Measurements from ENCODE around the gene MLPH.

Gene MLPH, protein sequence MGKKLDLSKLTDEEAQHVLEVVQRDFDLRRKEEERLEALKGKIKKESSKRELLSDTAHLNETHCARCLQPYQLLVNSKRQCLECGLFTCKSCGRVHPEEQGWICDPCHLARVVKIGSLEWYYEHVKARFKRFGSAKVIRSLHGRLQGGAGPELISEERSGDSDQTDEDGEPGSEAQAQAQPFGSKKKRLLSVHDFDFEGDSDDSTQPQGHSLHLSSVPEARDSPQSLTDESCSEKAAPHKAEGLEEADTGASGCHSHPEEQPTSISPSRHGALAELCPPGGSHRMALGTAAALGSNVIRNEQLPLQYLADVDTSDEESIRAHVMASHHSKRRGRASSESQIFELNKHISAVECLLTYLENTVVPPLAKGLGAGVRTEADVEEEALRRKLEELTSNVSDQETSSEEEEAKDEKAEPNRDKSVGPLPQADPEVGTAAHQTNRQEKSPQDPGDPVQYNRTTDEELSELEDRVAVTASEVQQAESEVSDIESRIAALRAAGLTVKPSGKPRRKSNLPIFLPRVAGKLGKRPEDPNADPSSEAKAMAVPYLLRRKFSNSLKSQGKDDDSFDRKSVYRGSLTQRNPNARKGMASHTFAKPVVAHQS

DNA sequence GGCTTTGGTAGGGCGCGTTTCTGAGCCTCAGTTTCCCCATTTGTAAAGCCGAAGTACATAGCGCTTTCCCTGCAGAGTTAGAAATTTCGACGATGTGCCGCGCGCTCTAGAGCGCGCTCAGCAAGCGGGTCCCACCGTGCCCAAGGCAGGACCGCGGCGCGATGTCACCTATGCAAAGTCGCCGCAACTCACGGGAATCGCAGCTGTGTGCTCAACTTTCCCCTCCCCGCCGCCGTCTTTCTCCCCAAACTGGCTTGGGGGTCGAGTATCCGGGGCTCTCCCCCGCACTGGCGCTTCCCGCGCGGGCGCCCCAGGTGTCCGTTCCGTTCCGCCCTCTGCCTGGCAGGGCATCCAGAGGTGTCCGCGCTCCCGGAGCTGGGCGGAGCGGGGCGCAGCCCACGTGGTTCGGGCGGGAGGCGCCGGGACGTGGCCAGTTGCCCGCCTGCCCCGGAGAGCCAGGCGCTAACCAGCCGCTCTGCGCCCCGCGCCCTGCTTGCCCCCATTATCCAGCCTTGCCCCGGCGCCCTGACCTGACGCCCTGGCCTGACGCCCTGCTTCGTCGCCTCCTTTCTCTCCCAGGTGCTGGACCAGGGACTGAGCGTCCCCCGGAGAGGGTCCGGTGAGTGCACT is at the start of gene MLPH:
MLPH (plus strand) TSS at position 433 of the 630 bp plus-strand sequence. CDS start 6,176 bp downstream, outside the sequence.
- DNase-seq: no peak

- no peak for DNase-seq
These were observed 49.5 kb upstream of the MLPH start for GRCh38 chr2:237437566-237437965.

- DNase-seq: no peak
These were observed 48.7 kb upstream of the MLPH start for GRCh38 chr2:237438080-237438940.

DNA sequence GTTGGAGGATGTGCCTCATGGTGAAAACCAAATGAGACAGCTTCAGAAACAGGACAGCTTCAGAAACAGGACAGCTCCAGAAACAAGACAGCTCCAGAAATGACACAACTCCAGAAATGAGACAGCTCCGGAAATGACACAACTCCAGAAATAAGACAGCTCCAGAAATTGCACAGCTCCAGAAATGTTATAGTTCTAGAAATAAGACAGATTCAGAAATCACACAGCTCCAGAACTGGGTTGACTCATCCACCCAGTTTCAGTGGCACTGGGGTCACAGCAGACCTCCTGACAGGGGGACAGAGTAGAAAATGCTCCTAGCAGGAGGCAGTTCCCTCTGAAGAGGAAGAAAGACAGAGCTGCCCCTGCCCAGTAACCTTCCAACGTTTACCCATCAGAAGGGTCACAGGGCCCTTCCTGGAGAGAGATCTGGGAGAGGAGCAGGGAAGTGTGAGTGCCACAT is 46.2 kb upstream of the MLPH start:
- DNase-seq: no peak

- DNase-seq: no peak
These were observed 45.3 kb upstream of the MLPH start for GRCh38 chr2:237441605-237442274.

DNA sequence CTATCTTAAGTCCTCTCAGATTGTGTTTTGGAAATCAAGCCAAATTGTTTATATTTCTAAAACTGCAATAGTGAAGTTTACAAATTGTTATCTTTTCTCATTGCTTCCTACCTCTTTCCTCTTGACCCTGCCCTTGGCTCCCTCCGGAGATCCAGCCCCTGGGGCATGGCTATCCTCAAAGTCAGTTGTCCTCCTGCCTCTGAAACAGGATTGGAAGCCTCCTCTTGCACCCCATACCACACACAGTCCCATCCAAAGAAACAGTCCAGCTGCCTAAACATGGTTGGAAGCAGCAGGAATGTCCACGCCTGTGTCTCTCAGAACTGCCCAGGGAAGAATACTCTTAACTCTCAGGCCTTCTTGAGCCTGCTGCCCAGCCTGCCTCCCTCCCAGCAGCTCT is 43.0 kb upstream of the MLPH start:
- DNase-seq: no peak

DNA sequence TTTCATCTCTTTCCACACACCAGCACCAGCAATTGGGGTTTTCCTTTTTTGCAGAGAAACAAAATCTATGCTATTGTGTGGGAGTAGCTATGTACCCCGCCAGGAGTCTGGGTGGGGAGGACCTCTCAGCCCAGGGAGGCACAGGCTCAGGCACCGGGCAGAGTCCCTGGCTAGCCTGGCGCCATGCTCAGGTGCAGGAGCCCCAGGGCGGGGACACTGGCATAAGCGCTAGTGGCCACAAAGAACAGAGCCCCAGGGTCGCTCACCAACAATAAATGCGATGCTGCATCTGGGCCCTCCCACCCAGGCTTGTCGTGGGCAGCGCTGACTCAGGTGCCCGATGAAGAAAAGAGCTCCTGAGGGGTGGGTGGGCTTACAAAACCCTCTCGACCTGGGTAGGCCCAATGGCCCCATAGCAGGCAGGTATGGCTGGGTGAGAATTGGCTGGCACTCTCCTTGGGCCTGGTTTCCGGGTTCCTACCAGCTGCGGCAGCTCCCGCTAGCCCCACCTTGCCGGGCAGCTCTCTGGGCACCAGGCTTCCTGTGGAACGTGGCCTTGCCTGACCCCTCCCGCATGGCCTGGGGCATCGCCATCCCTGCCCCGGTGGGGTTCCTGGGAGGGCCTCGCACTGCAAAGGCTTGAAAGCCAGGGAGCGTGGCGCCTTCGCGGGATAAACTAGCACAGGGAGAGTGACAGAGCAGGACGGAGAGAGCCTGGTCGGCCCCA is 41.3 kb upstream of the MLPH start:
- no peak for DNase-seq

- no peak for DNase-seq
These were observed 40.7 kb upstream of the MLPH start for GRCh38 chr2:237446338-237446665.

- no peak for DNase-seq
These were observed 39.6 kb upstream of the MLPH start for GRCh38 chr2:237447496-237447895.

GRCh38 chr2:237448171-237448570 is 38.9 kb upstream of the MLPH start:
- DNase-seq: no peak

GRCh38 chr2:237448626-237449025 is 38.4 kb upstream of the MLPH start:
- DNase-seq: no peak

GRCh38 chr2:237449193-237449881 is 37.7 kb upstream of the MLPH start:
- DNase-seq: no peak

GRCh38 chr2:237450108-237450507 is 36.9 kb upstream of the MLPH start:
- DNase-seq: no peak

- DNase-seq: no peak
These were observed 36.5 kb upstream of the MLPH start for GRCh38 chr2:237450583-237450982.

GRCh38 chr2:237451643-237452469 is 35.2 kb upstream of the MLPH start:
- no peak for DNase-seq

GRCh38 chr2:237452861-237453260 is 34.2 kb upstream of the MLPH start:
- DNase-seq: no peak

- no peak for DNase-seq
These were observed 33.4 kb upstream of the MLPH start for GRCh38 chr2:237453671-237454070.

DNA sequence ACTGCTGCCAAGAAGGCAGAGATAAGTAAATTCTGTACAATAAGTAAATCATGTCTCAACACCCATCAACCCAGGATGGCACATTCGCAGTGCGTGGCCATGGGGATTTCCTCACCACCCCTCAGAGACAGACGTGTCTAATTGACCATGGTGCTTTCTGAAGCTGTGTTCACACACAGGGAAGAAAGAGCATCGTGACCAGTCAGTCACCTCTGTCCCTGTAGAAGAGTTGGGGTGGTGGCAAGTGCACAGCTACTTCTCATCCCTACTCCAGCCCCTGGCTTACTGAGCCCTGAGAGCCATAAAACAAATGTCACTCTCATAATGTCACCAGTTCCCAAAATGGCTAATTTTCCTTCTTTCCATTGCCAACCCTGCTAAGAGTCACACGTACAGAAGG is 31.3 kb upstream of the MLPH start:
- DNase-seq: no peak

- no peak for DNase-seq
These were observed 30.7 kb upstream of the MLPH start for GRCh38 chr2:237456200-237456843.

Data from NCI-H1436 (cell line).